Measurements from ENCODE around the gene ESPN.

- TF ChIP-seq POLR2A (IDR thresholded peaks at IDR 0.05; ENCODE audit: low read depth, low read length) (no peak), SPI1 (IDR thresholded peaks at IDR 0.05; ENCODE audit: low read depth, low read length) (no peak), PAX5 (IDR thresholded peaks at IDR 0.05; ENCODE audit: insufficient read depth, low read length, severe bottlenecking) (no peak), TAF1 (IDR thresholded peaks at IDR 0.05; ENCODE audit: low read depth, low read length) (no peak), POLR2AphosphoS5 (IDR thresholded peaks at IDR 0.05; ENCODE audit: low read depth, low read length) (no peak)
Observed at GRCh38 chr1:6408023-6408422, 16.6 kb upstream of the ESPN start.

All from GM12891 (cell line).